Measurements from ENCODE around the gene RASL10B.

Gene RASL10B

GRCh38 chr17:35774499-35774898, 43.1 kb downstream of the RASL10B start:
- in situ Hi-C loops (cut with MboI; ENCODE audit: low pct_unique_long_range_greater_than_20kb, low sequenced_read_pairs, unreplicated experiment), result no loop called here
- DNase-seq (ENCODE audit: low spot score), result no peak
- TF ChIP-seq, protein P1, sequence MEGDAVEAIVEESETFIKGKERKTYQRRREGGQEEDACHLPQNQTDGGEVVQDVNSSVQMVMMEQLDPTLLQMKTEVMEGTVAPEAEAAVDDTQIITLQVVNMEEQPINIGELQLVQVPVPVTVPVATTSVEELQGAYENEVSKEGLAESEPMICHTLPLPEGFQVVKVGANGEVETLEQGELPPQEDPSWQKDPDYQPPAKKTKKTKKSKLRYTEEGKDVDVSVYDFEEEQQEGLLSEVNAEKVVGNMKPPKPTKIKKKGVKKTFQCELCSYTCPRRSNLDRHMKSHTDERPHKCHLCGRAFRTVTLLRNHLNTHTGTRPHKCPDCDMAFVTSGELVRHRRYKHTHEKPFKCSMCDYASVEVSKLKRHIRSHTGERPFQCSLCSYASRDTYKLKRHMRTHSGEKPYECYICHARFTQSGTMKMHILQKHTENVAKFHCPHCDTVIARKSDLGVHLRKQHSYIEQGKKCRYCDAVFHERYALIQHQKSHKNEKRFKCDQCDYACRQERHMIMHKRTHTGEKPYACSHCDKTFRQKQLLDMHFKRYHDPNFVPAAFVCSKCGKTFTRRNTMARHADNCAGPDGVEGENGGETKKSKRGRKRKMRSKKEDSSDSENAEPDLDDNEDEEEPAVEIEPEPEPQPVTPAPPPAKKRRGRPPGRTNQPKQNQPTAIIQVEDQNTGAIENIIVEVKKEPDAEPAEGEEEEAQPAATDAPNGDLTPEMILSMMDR (IDR thresholded peaks at IDR 0.05; ENCODE audit: extremely low read depth, insufficient read depth, missing control alignments), result no peak

DNA sequence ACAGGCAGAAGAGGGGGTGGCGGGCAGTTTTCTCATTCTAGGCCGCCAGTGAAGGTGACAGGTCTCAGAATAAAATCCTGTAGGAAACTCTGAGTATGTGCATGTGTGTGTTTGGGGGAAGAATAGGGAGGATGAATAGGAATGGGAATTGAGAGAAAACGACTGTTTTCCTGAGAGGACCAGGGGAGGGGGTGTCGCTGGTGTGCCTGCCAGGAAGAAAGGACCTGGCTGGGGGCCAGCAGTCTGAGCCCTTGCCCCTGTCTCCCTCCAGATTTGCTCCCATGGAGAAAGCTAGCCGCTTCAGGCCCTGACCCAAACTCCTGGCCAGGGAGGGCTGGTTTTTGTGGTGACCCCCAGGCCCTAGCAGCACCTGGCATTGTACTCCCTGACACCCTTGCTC, 43.6 kb downstream of the RASL10B start:
- DNase-seq (ENCODE audit: low spot score), result no peak
- TF ChIP-seq, protein P1 (IDR thresholded peaks at IDR 0.05; ENCODE audit: extremely low read depth, insufficient read depth, missing control alignments), result no peak
- in situ Hi-C loops (cut with MboI; ENCODE audit: low pct_unique_long_range_greater_than_20kb, low sequenced_read_pairs, unreplicated experiment), result no loop called here

DNA sequence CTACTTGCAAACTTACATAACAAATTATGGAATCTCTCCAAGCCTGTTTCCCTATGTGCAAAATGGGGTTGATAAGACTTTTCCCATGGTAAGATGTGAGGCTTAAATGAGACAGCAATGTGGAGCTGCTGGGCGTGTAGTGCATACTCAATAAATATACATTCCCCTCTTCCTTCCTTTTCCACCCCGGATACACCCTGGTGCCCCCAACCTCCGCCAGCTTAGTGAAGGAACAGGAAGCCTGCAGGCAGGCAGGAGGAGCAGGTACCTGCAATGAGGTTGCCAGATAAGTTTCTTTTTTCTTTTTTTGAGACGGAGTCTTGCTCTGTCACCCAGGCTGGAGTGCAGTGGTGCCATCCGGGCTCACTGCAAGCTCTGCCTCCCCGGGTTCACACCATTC, 44.1 kb downstream of the RASL10B start:
- in situ Hi-C loops (cut with MboI; ENCODE audit: low pct_unique_long_range_greater_than_20kb, low sequenced_read_pairs, unreplicated experiment), result no loop called here
- TF ChIP-seq, protein P1 (IDR thresholded peaks at IDR 0.05; ENCODE audit: extremely low read depth, insufficient read depth, missing control alignments), result no peak
- DNase-seq (ENCODE audit: low spot score), result no peak

DNA sequence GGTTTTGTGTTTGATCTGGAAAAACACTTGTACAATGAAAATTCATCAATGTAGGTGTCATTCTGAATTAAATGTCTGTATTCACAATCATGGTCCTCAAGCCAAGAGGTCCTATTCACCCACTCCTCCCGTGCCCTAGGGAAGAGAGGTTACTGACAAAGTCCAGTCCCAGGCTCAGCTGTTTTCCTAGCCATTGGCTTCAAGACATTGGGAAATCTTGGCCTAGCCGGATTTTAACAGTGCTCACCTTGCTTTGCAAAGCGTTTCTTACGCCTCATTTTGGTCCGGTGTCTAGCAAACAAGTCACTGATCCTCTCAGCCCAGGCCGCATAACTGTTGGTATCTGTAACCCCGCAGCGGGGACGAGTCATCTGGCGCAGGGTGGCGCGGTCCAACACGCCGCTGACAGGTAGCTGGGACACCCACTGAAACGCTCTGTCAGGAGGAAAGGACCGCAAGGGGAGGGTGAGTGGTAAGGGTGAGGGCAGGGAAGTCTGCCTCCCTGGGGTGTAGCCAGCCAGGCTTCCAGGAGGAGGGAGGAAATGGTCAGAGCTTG, 47.3 kb downstream of the RASL10B start:
- in situ Hi-C loops (cut with MboI; ENCODE audit: low pct_unique_long_range_greater_than_20kb, low sequenced_read_pairs, unreplicated experiment), result no loop called here
- TF ChIP-seq, protein P1 (IDR thresholded peaks at IDR 0.05; ENCODE audit: extremely low read depth, insufficient read depth, missing control alignments), result no peak
- no peak for DNase-seq (ENCODE audit: low spot score)

GRCh38 chr17:35780950-35781349, 49.5 kb downstream of the RASL10B start:
- in situ Hi-C loops (cut with MboI; ENCODE audit: low pct_unique_long_range_greater_than_20kb, low sequenced_read_pairs, unreplicated experiment), result no loop called here
- TF ChIP-seq, protein P1 (IDR thresholded peaks at IDR 0.05; ENCODE audit: extremely low read depth, insufficient read depth, missing control alignments), result no peak
- DNase-seq (ENCODE audit: low spot score), result no peak

GRCh38 chr17:35784895-35785294, 53.5 kb downstream of the RASL10B start:
- no peak for DNase-seq (ENCODE audit: low spot score)
- in situ Hi-C loops (cut with MboI; ENCODE audit: low pct_unique_long_range_greater_than_20kb, low sequenced_read_pairs, unreplicated experiment), result no loop called here
- TF ChIP-seq, protein P1 (IDR thresholded peaks at IDR 0.05; ENCODE audit: extremely low read depth, insufficient read depth, missing control alignments), result no peak
